GM18508 (cell line): ENCODE measurements around the gene BPIFB6.

Experiments used
- ATAC-seq: cut with Tn5 transposase; IDR thresholded peaks from one replicate; pipeline ENCODE4 v1.9.1; 2021; ENCODE audit warnings: moderate number of reproducible peaks; ENCODE audit not compliant: insufficient read depth, unreplicated experiment

BPIFB6 gene

GRCh38 chr20:33059741-33060390 is 28.4 kb downstream of the BPIFB6 start:
- no peak for ATAC-seq

GRCh38 chr20:33061658-33062028 is 30.2 kb downstream of the BPIFB6 start:
- ATAC-seq: no peak

DNA sequence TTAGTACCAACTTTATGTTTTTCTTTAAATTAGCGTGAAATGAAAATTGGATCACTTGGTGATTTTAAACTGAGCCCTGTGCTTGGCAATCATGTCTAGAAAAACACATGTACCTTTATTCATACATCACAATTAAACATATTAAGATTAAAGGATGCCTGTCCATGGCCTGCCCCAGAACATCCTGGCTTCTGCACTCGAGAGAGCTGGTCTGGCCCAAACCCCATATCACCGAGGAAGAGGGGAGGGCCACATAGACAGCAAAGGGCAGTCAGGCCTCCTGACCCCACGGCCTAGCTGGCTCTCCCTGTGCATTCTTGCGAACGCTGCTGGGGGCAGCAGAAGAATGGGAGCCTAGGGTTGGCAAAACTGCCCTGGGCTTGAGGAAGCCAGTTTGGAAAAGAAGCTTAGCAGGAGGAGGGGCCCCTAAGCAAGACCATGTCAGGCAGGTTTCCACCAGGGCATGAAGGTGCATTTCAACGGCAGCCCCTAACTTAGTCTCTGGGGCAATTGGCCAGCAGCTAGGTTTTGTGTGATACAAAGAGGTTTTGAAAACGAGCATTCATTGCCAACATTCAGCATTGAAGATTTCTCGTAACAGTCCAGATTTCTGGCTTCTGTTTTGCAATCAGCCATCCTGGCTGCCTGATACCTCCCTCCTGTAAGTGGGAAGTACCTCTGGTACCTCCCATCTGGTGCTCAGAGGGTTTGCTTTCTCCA is 30.8 kb downstream of the BPIFB6 start:
- no peak for ATAC-seq

DNA sequence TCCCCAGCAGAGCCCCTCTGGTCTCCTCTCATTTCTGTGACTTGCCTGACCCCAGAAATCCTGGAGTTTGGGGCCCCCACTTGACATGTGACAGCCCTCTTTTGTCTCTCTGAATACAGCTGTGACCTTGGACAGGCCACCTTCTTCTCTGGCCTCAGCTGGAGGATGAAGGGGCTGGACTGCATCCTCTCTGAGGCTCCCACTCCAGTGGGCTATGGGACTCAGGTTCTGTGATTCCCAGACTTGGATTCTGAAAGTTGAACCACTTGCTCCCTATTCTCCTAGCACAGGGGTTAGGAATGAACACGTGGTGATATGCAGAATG is 31.3 kb downstream of the BPIFB6 start:
- no peak for ATAC-seq

GRCh38 chr20:33063271-33063670 is 31.8 kb downstream of the BPIFB6 start:
- ATAC-seq: no peak

GRCh38 chr20:33064572-33065287 is 33.3 kb downstream of the BPIFB6 start:
- no peak for ATAC-seq

DNA sequence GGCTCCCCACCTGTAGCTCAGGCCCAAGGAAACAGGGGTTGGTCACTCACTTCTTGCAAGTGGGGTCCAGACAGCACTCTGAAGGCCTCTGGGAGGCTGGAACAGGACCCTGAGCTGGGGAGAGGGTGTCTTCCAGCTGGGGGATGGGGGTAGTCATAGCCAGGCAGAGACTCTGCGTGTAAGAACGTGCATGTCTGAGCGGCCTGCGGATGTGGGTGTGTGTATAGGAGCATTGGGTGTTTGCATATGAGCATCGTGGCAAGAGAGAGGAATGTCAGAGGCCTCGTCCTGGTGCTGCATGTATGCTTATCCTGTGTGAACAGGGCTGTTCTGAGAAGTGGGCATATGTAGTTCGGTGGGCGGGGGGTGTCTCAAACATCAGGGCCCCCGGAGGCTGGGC is 34.3 kb downstream of the BPIFB6 start:
- ATAC-seq: no peak

DNA sequence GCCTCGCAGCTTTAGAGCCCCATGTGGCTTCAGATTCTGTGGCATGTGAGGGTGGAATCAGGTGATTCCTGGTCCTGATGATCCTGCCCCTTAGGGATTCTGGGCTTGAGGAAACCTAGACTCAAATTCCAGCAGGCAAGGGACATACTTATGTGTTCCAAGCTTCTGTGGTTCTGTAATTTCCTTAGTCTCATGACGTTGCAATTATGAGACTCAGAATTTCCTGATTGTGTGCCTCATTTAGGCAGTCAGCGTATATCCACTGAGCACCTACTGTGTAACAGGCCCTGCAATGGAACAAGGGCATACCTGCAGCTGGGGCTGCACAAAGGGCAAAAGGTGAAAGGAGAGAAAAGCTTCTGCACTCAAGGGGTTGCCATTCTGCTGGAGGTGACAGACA is 36.4 kb downstream of the BPIFB6 start:
- no peak for ATAC-seq

GRCh38 chr20:33068251-33068939 is 36.9 kb downstream of the BPIFB6 start:
- no peak for ATAC-seq

DNA sequence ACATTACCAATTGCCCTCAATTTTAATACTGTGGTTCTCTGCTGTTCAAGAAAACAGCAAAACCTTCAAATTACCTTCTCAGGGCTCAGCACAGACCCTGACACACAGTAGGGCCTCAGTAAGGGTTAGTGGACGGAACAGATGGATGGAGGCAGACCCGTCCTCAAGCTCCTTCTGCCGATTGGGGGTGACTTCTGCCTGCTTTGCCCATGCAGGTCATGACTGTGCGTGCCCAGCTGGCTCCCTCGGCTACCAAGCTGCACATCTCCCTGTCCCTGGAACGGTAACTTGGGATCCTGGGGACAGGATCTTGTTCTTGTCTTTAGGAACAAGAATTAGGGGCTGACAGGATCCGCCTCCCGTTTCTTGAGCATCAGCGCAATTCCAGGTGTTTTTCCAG is 38.2 kb downstream of the BPIFB6 start:
- no peak for ATAC-seq

- ATAC-seq: no peak
Measured at GRCh38 chr20:33070111-33071053, 38.9 kb downstream of the BPIFB6 start.

- ATAC-seq: no peak
Measured at GRCh38 chr20:33071198-33071597, 39.8 kb downstream of the BPIFB6 start.

- ATAC-seq: no peak
Measured at GRCh38 chr20:33072362-33072761, 40.9 kb downstream of the BPIFB6 start.

DNA sequence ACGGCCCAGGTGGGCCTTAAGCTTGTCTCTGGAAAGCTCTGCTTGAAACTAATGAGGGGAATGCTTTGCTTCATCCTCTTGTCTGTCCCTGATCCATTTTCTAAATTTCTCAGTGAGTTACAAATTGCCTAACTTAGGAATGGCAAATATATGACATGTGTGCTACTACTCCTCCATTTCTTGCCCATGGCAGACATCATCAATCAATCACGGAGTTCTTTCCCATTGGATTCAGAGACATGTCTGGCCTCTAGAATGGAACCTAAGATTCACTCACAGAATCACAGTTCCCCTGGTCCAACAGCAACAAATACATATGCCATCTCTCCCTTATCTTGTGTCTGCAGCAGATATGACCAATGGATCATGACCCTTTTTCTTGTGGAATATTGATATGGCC is 41.4 kb downstream of the BPIFB6 start:
- ATAC-seq: no peak

- no peak for ATAC-seq
Measured at GRCh38 chr20:33074675-33075074, 43.2 kb downstream of the BPIFB6 start.

- no peak for ATAC-seq
Measured at GRCh38 chr20:33075281-33075680, 43.8 kb downstream of the BPIFB6 start.

GRCh38 chr20:33076662-33077372 is 45.4 kb downstream of the BPIFB6 start:
- no peak for ATAC-seq

GRCh38 chr20:33079259-33079658 is 47.8 kb downstream of the BPIFB6 start, which contains the start of gene BPIFB4:
Gene BPIFB4 (plus strand): TSS chr20:33079643. CDS start chr20:33081527, 1,884 bp downstream.
- ATAC-seq: no peak

DNA sequence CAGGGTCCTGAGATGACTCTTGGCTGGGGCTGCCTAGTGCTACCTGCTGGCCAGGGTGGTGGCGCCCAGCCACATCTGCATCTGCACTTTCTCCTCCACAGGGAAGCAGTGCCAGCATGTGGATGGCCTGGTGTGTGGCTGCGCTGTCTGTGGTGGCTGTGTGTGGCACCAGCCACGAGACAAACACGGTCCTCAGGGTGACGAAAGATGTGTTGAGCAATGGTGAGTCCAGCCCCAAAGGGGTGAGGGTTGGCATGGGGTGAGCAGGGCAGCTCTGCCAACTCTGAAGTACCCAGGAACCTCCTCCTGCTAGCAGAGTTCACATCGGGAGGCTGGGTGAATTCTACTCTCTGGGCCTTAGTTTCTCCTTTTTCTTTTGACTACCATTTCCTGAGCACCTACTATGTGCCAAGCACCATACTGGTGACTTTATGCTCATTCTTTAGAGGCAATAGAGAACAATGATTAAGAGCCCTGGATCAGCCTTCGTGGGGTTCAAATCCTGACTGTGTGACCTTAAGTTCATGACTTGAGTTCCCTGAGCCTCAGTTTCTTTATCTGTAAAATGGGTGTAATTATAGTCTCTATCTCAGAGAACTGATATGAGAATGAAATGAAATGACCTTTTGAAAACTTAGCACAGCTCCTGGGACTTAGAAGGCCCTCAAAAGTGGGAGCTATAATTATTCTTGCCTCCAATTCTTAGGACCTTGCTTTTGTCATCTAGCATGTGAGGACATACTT is 50.1 kb downstream of the BPIFB6 start:
- ATAC-seq: no peak
